ENCODE results near the gene COL18A1. TPM values are rescaled to one million over a fixed set of nuclear protein-coding genes. Genes with fewer than 3 reads are reported as not detected.

Gene COL18A1
- total RNA-seq, 1 donor from 2014 or later = 52.6 TPM

- no peaks in the 10 kb centered on the region for H3K4me1 ChIP-seq
- Mint-ChIP-seq H3K27ac (no peak overlapping the region), H3K4me3 (no peak overlapping the region), H3K4me1 (peaks cover 6% of the 10 kb centered on the region), H3K27me3 (ENCODE audit: insufficient read depth, low read depth) (peaks cover 8% of the 10 kb centered on the region), H3K9me3 (peaks cover 5% of the 10 kb centered on the region), H3K36me3 (peaks cover 12% of the 10 kb centered on the region)
- no peak overlapping the region for H2AFZ ChIP-seq (replicated peaks)
- H3K36me3 ChIP-seq = no peaks in the 10 kb centered on the region
- H3K4me3 ChIP-seq = no peak overlapping the region
- H3K79me2 ChIP-seq (ENCODE audit: low read depth) = peaks cover 62% of the 10 kb centered on the region
- H3K4me2 ChIP-seq = no peak overlapping the region
- no peak overlapping the region for H3K9ac ChIP-seq
- DNase-seq (ENCODE audit: low spot score) = no peak
- H3K27me3 ChIP-seq = no peaks in the 10 kb centered on the region
- H3K27ac ChIP-seq = peak overlapping the region; percentile 46
- peaks cover 54% of the 10 kb centered on the region for H4K20me1 ChIP-seq (ENCODE audit: low read depth)
- peaks cover 21% of the 10 kb centered on the region for H3F3A ChIP-seq (ENCODE audit: low read depth)
- no peaks in the 10 kb centered on the region for H3K9me3 ChIP-seq (ENCODE audit: low read depth)
- TF ChIP-seq EZH2 (IDR thresholded peaks at IDR 0.05) = no peak
- no peak for TF ChIP-seq EZH2phosphoT487 (IDR thresholded peaks at IDR 0.05)
- TF ChIP-seq, protein P1, sequence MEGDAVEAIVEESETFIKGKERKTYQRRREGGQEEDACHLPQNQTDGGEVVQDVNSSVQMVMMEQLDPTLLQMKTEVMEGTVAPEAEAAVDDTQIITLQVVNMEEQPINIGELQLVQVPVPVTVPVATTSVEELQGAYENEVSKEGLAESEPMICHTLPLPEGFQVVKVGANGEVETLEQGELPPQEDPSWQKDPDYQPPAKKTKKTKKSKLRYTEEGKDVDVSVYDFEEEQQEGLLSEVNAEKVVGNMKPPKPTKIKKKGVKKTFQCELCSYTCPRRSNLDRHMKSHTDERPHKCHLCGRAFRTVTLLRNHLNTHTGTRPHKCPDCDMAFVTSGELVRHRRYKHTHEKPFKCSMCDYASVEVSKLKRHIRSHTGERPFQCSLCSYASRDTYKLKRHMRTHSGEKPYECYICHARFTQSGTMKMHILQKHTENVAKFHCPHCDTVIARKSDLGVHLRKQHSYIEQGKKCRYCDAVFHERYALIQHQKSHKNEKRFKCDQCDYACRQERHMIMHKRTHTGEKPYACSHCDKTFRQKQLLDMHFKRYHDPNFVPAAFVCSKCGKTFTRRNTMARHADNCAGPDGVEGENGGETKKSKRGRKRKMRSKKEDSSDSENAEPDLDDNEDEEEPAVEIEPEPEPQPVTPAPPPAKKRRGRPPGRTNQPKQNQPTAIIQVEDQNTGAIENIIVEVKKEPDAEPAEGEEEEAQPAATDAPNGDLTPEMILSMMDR (IDR thresholded peaks at IDR 0.05) = no peak
Measured at GRCh38 chr21:45451771-45452182, 46.8 kb downstream of the COL18A1 start.

- Mint-ChIP-seq H3K4me3 (peak overlapping the region; percentile 1), H3K4me1 (peaks cover 6% of the 10 kb centered on the region), H3K27ac (peak overlapping the region; percentile 17), H3K9me3 (no peaks in the 10 kb centered on the region), H3K27me3 (ENCODE audit: insufficient read depth, low read depth) (peaks cover 8% of the 10 kb centered on the region), H3K36me3 (peaks cover 7% of the 10 kb centered on the region)
- no peak overlapping the region for H3K4me2 ChIP-seq
- H3K9me3 ChIP-seq (ENCODE audit: low read depth) = no peaks in the 10 kb centered on the region
- H3K4me1 ChIP-seq = no peaks in the 10 kb centered on the region
- H3F3A ChIP-seq (ENCODE audit: low read depth) = peaks cover 21% of the 10 kb centered on the region
- peaks cover 64% of the 10 kb centered on the region for H4K20me1 ChIP-seq (ENCODE audit: low read depth)
- no peaks in the 10 kb centered on the region for H3K27me3 ChIP-seq
- H3K4me3 ChIP-seq = no peak overlapping the region
- DNase-seq (ENCODE audit: low spot score) = no peak
- no peak overlapping the region for H3K27ac ChIP-seq
- H3K79me2 ChIP-seq (ENCODE audit: low read depth) = peaks cover 53% of the 10 kb centered on the region
- H2AFZ ChIP-seq (replicated peaks) = no peak overlapping the region
- H3K9ac ChIP-seq = no peak overlapping the region
- TF ChIP-seq EZH2phosphoT487 (IDR thresholded peaks at IDR 0.05) = no peak
- TF ChIP-seq, protein P1 (IDR thresholded peaks at IDR 0.05) = no peak
- TF ChIP-seq EZH2 (IDR thresholded peaks at IDR 0.05) = no peak
- no peaks in the 10 kb centered on the region for H3K36me3 ChIP-seq
Measured at GRCh38 chr21:45452696-45453307, 47.8 kb downstream of the COL18A1 start.

GRCh38 chr21:45453308-45453950, 48.5 kb downstream of the COL18A1 start:
- H3K27ac ChIP-seq = peak overlapping the region; percentile 53
- DNase-seq (ENCODE audit: low spot score) = no peak
- Mint-ChIP-seq H3K36me3 (peaks cover 2% of the 10 kb centered on the region), H3K4me1 (peaks cover 6% of the 10 kb centered on the region), H3K27ac (peak overlapping the region; percentile 17), H3K9me3 (no peaks in the 10 kb centered on the region), H3K4me3 (peak overlapping the region; percentile 1), H3K27me3 (ENCODE audit: insufficient read depth, low read depth) (peaks cover 8% of the 10 kb centered on the region)
- no peaks in the 10 kb centered on the region for H3K4me1 ChIP-seq
- H3K4me3 ChIP-seq = no peak overlapping the region
- peaks cover 68% of the 10 kb centered on the region for H4K20me1 ChIP-seq (ENCODE audit: low read depth)
- TF ChIP-seq EZH2phosphoT487 (IDR thresholded peaks at IDR 0.05) (no peak), EZH2 (IDR thresholded peaks at IDR 0.05) (no peak)
- TF ChIP-seq, protein P1 (IDR thresholded peaks at IDR 0.05) = no peak
- no peaks in the 10 kb centered on the region for H3K36me3 ChIP-seq
- peaks cover 46% of the 10 kb centered on the region for H3K79me2 ChIP-seq (ENCODE audit: low read depth)
- H3K27me3 ChIP-seq = no peaks in the 10 kb centered on the region
- H3F3A ChIP-seq (ENCODE audit: low read depth) = peaks cover 21% of the 10 kb centered on the region
- H3K9me3 ChIP-seq (ENCODE audit: low read depth) = no peaks in the 10 kb centered on the region
- H3K9ac ChIP-seq = peak overlapping the region; percentile 27
- H3K4me2 ChIP-seq = no peak overlapping the region
- H2AFZ ChIP-seq (replicated peaks) = no peak overlapping the region
